IMR-90 (cell line): ENCODE results near the gene SEPTIN10. TPM values are rescaled to one million over a fixed set of nuclear protein-coding genes. Genes with fewer than 3 reads are reported as not detected.

Experiments used
- ATAC-seq: fragments of 200-7000 bp; cut with Tn5 transposase; 2 replicates; pipeline ENCODE4 v1.9.1; 2020; ENCODE audit warnings: low read depth, mild to moderate bottlenecking, moderate library complexity
- BruUV-seq: library from RNA; stranded (reverse); fragments of 400-500 nt; replicated peaks from 2 replicates; lab custom pipeline; 2021; lab: Mats Ljungman, UMichigan
- CTCF ChIA-PET: fragments of 300-600 bp; formaldehyde crosslinking; extraction: SDS; loops from one replicate; lab custom pipeline; 2021; ENCODE audit warnings: antibody characterized with exemption; lab: Yijun Ruan, JAX
- POLR2A ChIA-PET: fragments of 300-600 bp; sonication (Branson Sonifier 250); formaldehyde crosslinking; loops from one replicate; lab custom pipeline; 2022; ENCODE audit warnings: antibody characterized with exemption; ENCODE audit not compliant: unreplicated experiment; lab: Charles Lee
- DNase-seq: peaks from one replicate; pipeline ENCODE4 v3.0.0; 2013
- H2AFZ ChIP-seq: replicated peaks from 2 replicates; pipeline ENCODE3; 2013; ENCODE audit warnings: low read length, mild to moderate bottlenecking; ENCODE audit not compliant: poor library complexity
- H2AK5ac ChIP-seq: 2 replicates; pipeline ENCODE4 v1.6.1; 2013; ENCODE audit warnings: low read depth, low read length, inconsistent platforms
- H2AK9ac ChIP-seq: replicated peaks from 2 replicates; pipeline ENCODE3; 2013; ENCODE audit warnings: mild to moderate bottlenecking, low read depth, low read length, moderate library complexity; ENCODE audit not compliant: poor library complexity
- H2BK120ac ChIP-seq: 2 replicates; pipeline ENCODE4 v1.6.1; 2013; ENCODE audit warnings: low read depth, low read length, inconsistent platforms
- H2BK15ac ChIP-seq: 3 replicates; pipeline ENCODE4 v1.6.1; 2013; ENCODE audit warnings: low read depth, low read length, inconsistent platforms
- H2BK20ac ChIP-seq: 2 replicates; pipeline ENCODE4 v1.6.1; 2013; ENCODE audit warnings: low read depth, mild to moderate bottlenecking, inconsistent platforms, low read length, moderate library complexity
- H2BK5ac ChIP-seq: 2 replicates; pipeline ENCODE4 v1.6.1; 2013; ENCODE audit warnings: mild to moderate bottlenecking, low read depth, low read length, inconsistent platforms; ENCODE audit not compliant: poor library complexity, severe bottlenecking
- H3K14ac ChIP-seq: replicated peaks from 2 replicates; pipeline ENCODE4 v1.6.1; 2013; ENCODE audit warnings: low read depth, low read length, inconsistent platforms
- H3K18ac ChIP-seq: 2 replicates; pipeline ENCODE4 v1.6.1; 2013; ENCODE audit warnings: low read depth, low read length, control low read depth
- H3K23ac ChIP-seq: 2 replicates; pipeline ENCODE4 v1.6.1; 2013; ENCODE audit warnings: low read depth, low read length, inconsistent platforms
- H3K27ac ChIP-seq: 2 replicates; pipeline ENCODE4 v1.5.1; 2013; ENCODE audit warnings: mild to moderate bottlenecking, control low read depth, low read length; ENCODE audit not compliant: insufficient read depth
- H3K27me3 ChIP-seq: 2 replicates; pipeline ENCODE4 v1.6.1; 2013; ENCODE audit warnings: low read length; ENCODE audit not compliant: control insufficient read depth, insufficient read depth
- H3K36me3 ChIP-seq: 2 replicates; pipeline ENCODE4 v1.6.1; 2013; ENCODE audit warnings: low read length, mixed read lengths; ENCODE audit not compliant: control insufficient read depth, insufficient read depth
- H3K4ac ChIP-seq: 2 replicates; pipeline ENCODE4 v1.6.1; 2013; ENCODE audit warnings: low read depth, low read length, inconsistent platforms
- H3K4me1 ChIP-seq: 2 replicates; pipeline ENCODE4 v1.6.1; 2013; ENCODE audit warnings: low read length, mixed read lengths; ENCODE audit not compliant: control insufficient read depth, insufficient read depth
- H3K4me2 ChIP-seq: 2 replicates; pipeline ENCODE4 v1.6.1; 2013; ENCODE audit warnings: low read depth, mild to moderate bottlenecking, control low read depth, low read length, moderate library complexity
- H3K4me3 ChIP-seq: 2 replicates; pipeline ENCODE4 v1.5.1; 2013; ENCODE audit warnings: low read depth, mild to moderate bottlenecking, control low read depth, low read length, moderate library complexity; ENCODE audit not compliant: insufficient read depth
- H3K56ac ChIP-seq: 2 replicates; pipeline ENCODE4 v1.6.1; 2013; ENCODE audit warnings: low read length, inconsistent platforms; ENCODE audit not compliant: insufficient read depth; ENCODE audit errors: extremely low read depth
- H3K79me1 ChIP-seq, 2 experiments: 2 replicates each; pipeline ENCODE4 v1.6.1; 2013; ENCODE audit warnings: low read length in 2 of 2, inconsistent platforms in 1 of 2, low read depth in 1 of 2
- H3K9ac ChIP-seq: 2 replicates; pipeline ENCODE4 v1.6.1; 2013; ENCODE audit warnings: low read depth, low read length, control low read depth
- H3K9me1 ChIP-seq: 2 replicates; pipeline ENCODE4 v1.6.1; 2013; ENCODE audit warnings: low read length, inconsistent platforms; ENCODE audit not compliant: insufficient read depth
- H3K9me3 ChIP-seq: 2 replicates; pipeline ENCODE4 v1.6.1; 2013; ENCODE audit warnings: low read length; ENCODE audit not compliant: control insufficient read depth, insufficient read depth
- H4K20me1 ChIP-seq: 2 replicates; pipeline ENCODE4 v1.6.1; 2013; ENCODE audit warnings: low read length, inconsistent platforms; ENCODE audit not compliant: insufficient read depth
- H4K5ac ChIP-seq: 2 replicates; pipeline ENCODE4 v1.6.1; 2013; ENCODE audit warnings: mild to moderate bottlenecking, low read depth, low read length, control low read depth
- H4K8ac ChIP-seq, 2 experiments: 2 replicates each; pipeline ENCODE4 v1.6.1; 2013; ENCODE audit warnings: low read depth in 2 of 2, low read length in 2 of 2, control low read depth in 1 of 2, inconsistent platforms in 1 of 2
- H4K91ac ChIP-seq: 2 replicates; pipeline ENCODE4 v1.6.1; 2013; ENCODE audit warnings: low read depth, low read length, inconsistent platforms; ENCODE audit not compliant: insufficient read depth
- BHLHE40 ChIP-seq: fragments of 150-350 bp; IDR thresholded peaks from 2 replicates; pipeline ENCODE4 v1.6.1; 2016; ENCODE audit warnings: mild to moderate bottlenecking, low read depth, low read length
- CHD1 ChIP-seq: IDR thresholded peaks from 2 replicates; pipeline ENCODE4 v1.6.1; 2012; ENCODE audit warnings: low read depth, low read length, improper control_type of control experiment
- MAZ ChIP-seq: IDR thresholded peaks from 2 replicates; pipeline ENCODE4 v1.6.1; 2012; ENCODE audit warnings: low read depth, mild to moderate bottlenecking, low read length, improper control_type of control experiment, moderate library complexity, borderline replicate concordance
- POLR2A ChIP-seq: IDR thresholded peaks from 2 replicates; pipeline ENCODE4 v1.6.1; 2012; ENCODE audit warnings: mild to moderate bottlenecking, low read depth, low read length
- RCOR1 ChIP-seq: IDR thresholded peaks from 2 replicates; pipeline ENCODE4 v1.6.1; 2012; ENCODE audit warnings: mild to moderate bottlenecking, low read length, improper control_type of control experiment; ENCODE audit not compliant: insufficient replicate concordance
- WGBS, 2 experiments: methylation state at CpG; one replicate each; pipeline versions ENCODE4 v1.1.5 to v1.1.7; 2013; ENCODE audit warnings: missing lambda C conversion rate in 2 of 2; ENCODE audit not compliant: insufficient read length in 1 of 2; ENCODE audit errors: extremely low coverage in 2 of 2; 5-methylcytosine and 5-hydroxymethylcytosine counted together
- dilution Hi-C: fragments of 300-500 bp; cut with HindIII; formaldehyde crosslinking; loops from one replicate; pipeline ENCODE4 v1.14.3; 2018; ENCODE audit warnings: low sequenced_read_pairs; ENCODE audit not compliant: unreplicated experiment
- in situ Hi-C: fragments of 300-500 bp; cut with MboI; formaldehyde crosslinking; loops from 3 replicates; pipeline ENCODE4 v1.14.3; 2019; ENCODE audit warnings: low sequenced_read_pairs, inconsistent platforms, mixed read lengths
- intact Hi-C: fragments of 100-400 bp; cut with micrococcal nuclease; formaldehyde crosslinking; loops from 2 replicates; pipeline ENCODE4 v1.10.0; 2022
- polyA plus RNA-seq, 3 experiments: library from polyadenylated mRNA; depleted of rRNA; stranded (reverse); fragments of >200 nt; gene quantifications; 2 replicates each; pipeline ENCODE4 v1.2.3, GENCODE V29; 2012; ENCODE audit warnings: low replicate concordance in 1 of 3
- total RNA-seq: library from RNA; depleted of rRNA; stranded (reverse); fragments of >200 nt; gene quantifications from 2 replicates; pipeline ENCODE4 v1.2.3, GENCODE V29; 2012

Gene SEPTIN10
- total and polyA plus RNA-seq, 2 of the 4 experiments (the other 2 are of a cell fraction), result 55.4 to 82.6 TPM

- ChIA-PET POLR2A (no interaction called here), CTCF (interaction anchor here (0.6 kb wide), 1 partner anchor 23 kb away, joined by 4 read pairs; no protein-coding TSS in a partner anchor)
- Histone ChIP-seq H2AK9ac (no peak overlapping the region), H2BK15ac (no peak overlapping the region), H3K9me1 (peaks cover 28% of the 10 kb centered on the region), H3K23ac (no peak overlapping the region), H3K4me3 (no peak overlapping the region), H3K9ac (no peak overlapping the region), H3K79me1 (peaks cover 0 to 28% of the 10 kb centered on the region in 2 experiments; a peak in 2 of 4 replicates), H3K27ac (no peak overlapping the region), H3K4me1 (peaks cover 14% of the 10 kb centered on the region), H2AFZ (no peak overlapping the region), H3K14ac (no peak overlapping the region), H4K20me1 (peaks cover 9% of the 10 kb centered on the region; the same call in 1 of the 2 replicates), H4K8ac (no peak overlapping the region), H4K91ac (no peak overlapping the region), H3K4ac (no peak overlapping the region), H3K4me2 (no peak overlapping the region), H3K56ac (no peak overlapping the region), H2AK5ac (no peak overlapping the region), H3K36me3 (peaks cover 23% of the 10 kb centered on the region), H3K18ac (no peak overlapping the region), H3K9me3 (no peaks in the 10 kb centered on the region), H2BK5ac (no peak overlapping the region), H2BK20ac (no peak overlapping the region), H2BK120ac (no peak overlapping the region), H4K5ac (no peak overlapping the region), H3K27me3 (no peaks in the 10 kb centered on the region)
- WGBS, 2 experiments, result no CpG with 5 or more reads among the region's 8 CpGs
- BruUV-seq, result no TSS peak
- intact Hi-C loops (no loop called here), in situ Hi-C loops (loop anchor here (5.0 kb wide), 1 partner anchor 569 kb away; no protein-coding TSS in a partner anchor), dilution Hi-C loops (no loop called here)
- no peak for DNase-seq
- no peak for ATAC-seq
- TF ChIP-seq POLR2A (no peak), BHLHE40 (no peak), CHD1 (no peak), MAZ (no peak), RCOR1 (no peak)
These were observed 112.9 kb downstream of the SEPTIN10 start for GRCh38 chr2:109500910-109501309.
